GM21737 (cell line): Measurements from ENCODE around the gene ATP8A1.
"Not testable (repeated sequence)": the region's sequence is repeated elsewhere in the genome, so short reads cannot be mapped to it uniquely, and the experiment has no call there.

Source experiments
- ATAC-seq: cut with Tn5 transposase; IDR thresholded peaks from one replicate; pipeline ENCODE4 v1.9.1; 2021; ENCODE audit warnings: mild to moderate bottlenecking, moderate library complexity; ENCODE audit not compliant: unreplicated experiment

Gene ATP8A1

GRCh38 chr4:42478946-42479345, 178.0 kb downstream of the ATP8A1 start:
- ATAC-seq: no peak

GRCh38 chr4:42478509-42478908, 178.4 kb downstream of the ATP8A1 start:
- ATAC-seq: no peak

GRCh38 chr4:42474406-42474805, 182.5 kb downstream of the ATP8A1 start:
- ATAC-seq: no peak

GRCh38 chr4:42473071-42473684, 183.7 kb downstream of the ATP8A1 start:
- no peak for ATAC-seq

GRCh38 chr4:42471896-42472295, 185.0 kb downstream of the ATP8A1 start:
- no peak for ATAC-seq

DNA sequence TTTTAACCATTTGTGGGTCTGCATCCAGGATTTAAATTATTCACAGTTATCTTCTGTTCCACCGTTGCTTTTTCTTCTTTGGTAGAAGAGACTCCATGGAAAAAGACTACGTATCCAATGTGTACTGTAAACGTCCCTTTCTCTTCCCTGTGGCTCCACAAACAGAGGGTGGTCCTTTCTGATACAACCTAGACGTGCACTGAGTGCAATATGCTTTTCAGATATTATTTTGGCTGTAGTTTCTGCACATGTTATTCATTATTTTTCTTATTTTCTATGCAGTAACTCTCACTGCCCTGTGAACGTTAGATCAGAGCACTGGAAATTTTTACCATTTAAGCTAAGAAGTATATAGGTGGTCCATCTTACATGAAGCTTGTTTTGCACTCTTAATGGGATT, 186.9 kb downstream of the ATP8A1 start:
- ATAC-seq: no peak

DNA sequence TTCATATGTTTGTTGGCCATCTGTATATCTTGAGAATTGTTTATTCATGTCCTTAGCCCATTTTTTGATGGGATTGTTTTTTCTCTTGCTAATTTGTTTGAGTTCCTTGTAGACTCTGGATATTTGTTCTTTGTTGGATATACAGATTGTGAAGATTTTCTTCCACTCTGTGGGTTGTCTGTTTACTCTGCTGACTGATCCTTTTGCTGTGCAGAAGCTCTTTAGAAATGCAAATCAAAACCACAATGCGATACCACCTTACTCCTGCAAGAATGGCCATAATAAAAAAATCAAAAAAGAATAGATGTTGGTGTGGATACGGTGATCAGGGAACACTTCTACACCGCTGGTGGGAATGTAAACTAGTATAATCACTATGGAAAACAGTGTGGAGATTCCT, 189.1 kb downstream of the ATP8A1 start:
- ATAC-seq: not testable (repeated sequence)

- no peak for ATAC-seq
Measured at GRCh38 chr4:42466273-42466844, 190.5 kb downstream of the ATP8A1 start.

- no peak for ATAC-seq
Measured at GRCh38 chr4:42464550-42465094, 192.3 kb downstream of the ATP8A1 start.

GRCh38 chr4:42461216-42461615, 195.7 kb downstream of the ATP8A1 start:
- not testable (repeated sequence) for ATAC-seq

- ATAC-seq: peak; percentile 94
Measured at GRCh38 chr4:42460043-42460442, 196.9 kb downstream of the ATP8A1 start.

DNA sequence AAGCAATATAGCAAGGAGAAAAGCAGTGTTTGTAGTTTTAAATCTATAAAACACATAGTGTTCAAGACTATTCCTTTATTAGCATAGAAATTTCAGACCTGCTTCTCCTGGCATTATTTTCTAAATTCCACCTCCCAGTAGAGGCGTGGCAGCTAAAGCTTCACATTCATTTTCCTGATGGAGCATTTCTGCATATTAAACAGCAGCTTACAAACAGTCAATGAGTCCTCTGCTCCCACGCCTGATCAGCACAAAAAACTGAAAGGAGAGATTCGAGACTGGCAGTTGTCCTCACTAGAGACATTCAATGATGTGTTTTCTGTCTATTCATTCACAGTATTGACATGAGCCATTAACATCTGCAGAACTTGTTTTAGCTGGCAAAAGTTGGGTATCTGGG, 198.2 kb downstream of the ATP8A1 start:
- ATAC-seq: no peak

- no peak for ATAC-seq
Measured at GRCh38 chr4:42454755-42455420, 202.0 kb downstream of the ATP8A1 start.

- ATAC-seq: peak; percentile 52
Measured at GRCh38 chr4:42453612-42454011, 203.3 kb downstream of the ATP8A1 start.

DNA sequence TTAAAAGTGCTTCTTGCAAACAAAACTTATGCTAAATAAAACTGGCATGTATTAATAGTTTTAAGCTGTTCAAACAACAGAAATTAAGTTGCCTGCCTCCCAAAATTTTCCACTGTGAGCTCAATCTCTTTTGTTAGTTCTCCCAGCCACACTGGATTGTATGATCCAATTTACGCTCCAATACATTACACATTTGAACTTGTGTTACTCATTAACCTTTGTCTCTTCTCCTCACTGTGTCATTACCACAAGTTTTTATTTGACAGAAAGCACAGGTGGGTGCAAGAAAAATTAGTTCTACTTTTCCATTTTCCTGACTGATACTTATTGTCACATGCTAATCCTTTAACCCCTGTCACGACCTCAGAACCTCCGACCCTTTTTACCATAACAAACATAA, 204.1 kb downstream of the ATP8A1 start:
- no peak for ATAC-seq

- no peak for ATAC-seq
Measured at GRCh38 chr4:42446823-42447222, 210.1 kb downstream of the ATP8A1 start.

- no peak for ATAC-seq
Measured at GRCh38 chr4:42445038-42445437, 211.9 kb downstream of the ATP8A1 start.

GRCh38 chr4:42442601-42443000, 214.3 kb downstream of the ATP8A1 start:
- ATAC-seq: no peak

DNA sequence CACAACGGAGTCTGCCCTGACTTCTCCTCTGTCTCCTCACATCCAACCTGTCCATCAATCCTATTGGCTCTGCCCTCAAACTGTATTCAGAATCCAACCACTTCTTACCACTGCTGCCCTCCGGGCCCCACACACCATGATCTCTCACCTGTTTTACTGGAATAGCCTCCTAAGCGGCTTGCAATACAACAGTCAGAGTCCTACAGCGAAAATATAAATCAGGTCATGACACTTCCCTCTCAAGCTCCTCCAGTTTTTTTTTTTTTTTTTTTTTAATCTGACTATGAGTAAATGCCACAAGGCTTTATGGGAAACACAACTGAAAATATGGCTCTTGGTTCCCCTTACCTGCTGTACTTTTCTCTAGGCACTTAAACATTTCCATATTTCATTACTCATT, 216.8 kb downstream of the ATP8A1 start:
- no peak for ATAC-seq

DNA sequence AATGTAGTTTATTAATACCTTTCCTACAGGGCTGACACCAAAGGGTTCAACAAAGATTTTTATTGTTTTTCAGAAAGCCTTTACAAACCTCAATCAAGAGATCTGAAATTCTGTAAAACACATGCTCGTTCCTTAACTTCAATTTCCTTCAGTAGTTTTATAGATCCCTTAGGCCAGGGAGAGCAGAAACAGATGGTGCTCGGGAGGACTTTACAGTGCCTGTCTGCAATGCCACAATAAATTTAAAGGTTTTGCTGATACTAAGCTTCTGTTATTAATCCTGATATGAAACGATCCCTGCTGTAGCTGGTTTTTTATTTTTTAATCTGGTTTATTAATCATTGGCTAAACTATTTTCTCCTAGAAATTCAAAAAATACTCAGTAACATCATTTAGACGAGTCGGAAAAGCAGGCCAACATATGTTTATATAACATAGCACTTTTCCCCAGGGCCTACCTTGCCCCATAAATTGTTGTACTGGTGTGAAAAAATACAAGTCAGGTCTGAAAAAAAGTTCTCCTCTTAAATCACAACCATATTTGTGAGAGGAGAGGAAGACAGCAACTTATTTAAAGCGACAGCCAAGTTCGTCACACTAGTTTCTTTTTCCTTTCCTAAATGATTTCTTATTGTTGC, 219.9 kb downstream of the ATP8A1 start:
- ATAC-seq: no peak

DNA sequence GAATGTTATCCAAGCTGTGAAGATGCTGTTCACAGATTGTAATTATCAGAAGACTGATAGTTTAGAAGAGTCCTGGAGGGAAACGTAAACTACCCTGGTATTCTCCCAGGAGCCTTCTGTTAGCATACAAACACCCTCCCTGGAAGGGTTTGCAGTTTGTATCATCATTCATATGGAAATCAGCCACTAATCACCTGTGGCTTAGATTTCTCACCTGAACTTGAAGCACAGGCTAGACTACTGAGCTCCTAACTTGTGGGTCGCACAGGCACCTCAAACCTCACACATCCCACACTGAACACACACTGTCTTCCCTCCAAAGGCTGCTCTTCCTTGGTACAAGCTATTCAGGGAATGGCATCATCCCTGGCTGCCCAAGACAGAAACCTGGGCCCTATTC, 228.9 kb downstream of the ATP8A1 start:
- no peak for ATAC-seq
